ENCODE results near the gene APBB1. TPM values are rescaled to one million over a fixed set of nuclear protein-coding genes. Genes with fewer than 3 reads are reported as not detected.

Gene APBB1
- total RNA-seq, 1 experiment from 2014 or later = 83.8 TPM

DNA sequence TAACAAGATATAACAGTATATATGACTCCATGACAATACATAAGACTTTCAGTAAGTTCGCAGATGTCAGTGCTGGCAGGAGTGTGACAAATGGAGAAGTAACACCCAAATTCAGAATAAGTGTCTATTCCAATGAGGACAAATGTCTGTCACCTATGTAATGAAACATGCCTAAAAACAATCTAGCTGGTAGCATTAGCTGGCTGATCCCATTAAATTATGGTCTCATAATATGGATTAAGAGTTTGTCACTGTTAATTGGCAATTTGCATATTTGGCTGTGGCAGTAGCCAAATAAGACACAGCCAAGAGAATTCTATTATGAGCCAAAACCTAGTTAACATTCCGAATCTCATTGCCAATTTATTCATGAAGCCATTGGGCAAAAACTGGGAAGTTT is 68.4 kb downstream of the APBB1 start:
- no TSS peak for BruUV-seq (replicated peaks)
- POLR2A ChIA-PET (ENCODE audit: low non-redundant PET) = no interaction called here
- CTCF ChIA-PET = no interaction called here
- Histone ChIP-seq H3K27ac (ENCODE audit: low read depth, low read length, poor library complexity, severe bottlenecking) (no peak overlapping the region), H3K9me3 (ENCODE audit: low read depth, low read length, poor library complexity, severe bottlenecking) (no peaks in the 10 kb centered on the region), H3K4me3 (ENCODE audit: low read depth, low read length, poor library complexity, severe bottlenecking) (no peak overlapping the region), H3K4me1 (ENCODE audit: insufficient read depth, low read length, poor library complexity, severe bottlenecking) (no peaks in the 10 kb centered on the region), H3K36me3 (ENCODE audit: insufficient read depth, low read length, poor library complexity, severe bottlenecking) (no peaks in the 10 kb centered on the region), H3K27me3 (replicated peaks; ENCODE audit: insufficient read depth, low read depth, low read length, poor library complexity) (no peaks in the 10 kb centered on the region)
- no peak for DNase-seq (ENCODE audit: low spot score)
- TF ChIP-seq, protein P1, sequence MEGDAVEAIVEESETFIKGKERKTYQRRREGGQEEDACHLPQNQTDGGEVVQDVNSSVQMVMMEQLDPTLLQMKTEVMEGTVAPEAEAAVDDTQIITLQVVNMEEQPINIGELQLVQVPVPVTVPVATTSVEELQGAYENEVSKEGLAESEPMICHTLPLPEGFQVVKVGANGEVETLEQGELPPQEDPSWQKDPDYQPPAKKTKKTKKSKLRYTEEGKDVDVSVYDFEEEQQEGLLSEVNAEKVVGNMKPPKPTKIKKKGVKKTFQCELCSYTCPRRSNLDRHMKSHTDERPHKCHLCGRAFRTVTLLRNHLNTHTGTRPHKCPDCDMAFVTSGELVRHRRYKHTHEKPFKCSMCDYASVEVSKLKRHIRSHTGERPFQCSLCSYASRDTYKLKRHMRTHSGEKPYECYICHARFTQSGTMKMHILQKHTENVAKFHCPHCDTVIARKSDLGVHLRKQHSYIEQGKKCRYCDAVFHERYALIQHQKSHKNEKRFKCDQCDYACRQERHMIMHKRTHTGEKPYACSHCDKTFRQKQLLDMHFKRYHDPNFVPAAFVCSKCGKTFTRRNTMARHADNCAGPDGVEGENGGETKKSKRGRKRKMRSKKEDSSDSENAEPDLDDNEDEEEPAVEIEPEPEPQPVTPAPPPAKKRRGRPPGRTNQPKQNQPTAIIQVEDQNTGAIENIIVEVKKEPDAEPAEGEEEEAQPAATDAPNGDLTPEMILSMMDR (conservative IDR thresholded peaks at IDR 0.05; ENCODE audit: low read depth, low read length) = no peak
- no peak for TF ChIP-seq EZH2 (IDR thresholded peaks at IDR 0.05; ENCODE audit: borderline replicate concordance, low read depth, low read length, poor library complexity, severe bottlenecking)
- intact Hi-C loops (cut with micrococcal nuclease; ENCODE audit: unreplicated experiment) = loop anchor here (5.0 to 10.0 kb wide), 2 partner anchors 98 to 356 kb away; no protein-coding TSS in a partner anchor

GRCh38 chr11:6350043-6350442 is 68.9 kb downstream of the APBB1 start:
- Histone ChIP-seq H3K4me1 (ENCODE audit: insufficient read depth, low read length, poor library complexity, severe bottlenecking) (no peaks in the 10 kb centered on the region), H3K36me3 (ENCODE audit: insufficient read depth, low read length, poor library complexity, severe bottlenecking) (no peaks in the 10 kb centered on the region), H3K4me3 (ENCODE audit: low read depth, low read length, poor library complexity, severe bottlenecking) (no peak overlapping the region), H3K27me3 (replicated peaks; ENCODE audit: insufficient read depth, low read depth, low read length, poor library complexity) (no peaks in the 10 kb centered on the region), H3K27ac (ENCODE audit: low read depth, low read length, poor library complexity, severe bottlenecking) (no peak overlapping the region), H3K9me3 (ENCODE audit: low read depth, low read length, poor library complexity, severe bottlenecking) (no peaks in the 10 kb centered on the region)
- BruUV-seq (replicated peaks) = no TSS peak
- TF ChIP-seq EZH2 (IDR thresholded peaks at IDR 0.05; ENCODE audit: borderline replicate concordance, low read depth, low read length, poor library complexity, severe bottlenecking) = no peak
- TF ChIP-seq, protein P1 (conservative IDR thresholded peaks at IDR 0.05; ENCODE audit: low read depth, low read length) = no peak
- intact Hi-C loops (cut with micrococcal nuclease; ENCODE audit: unreplicated experiment) = loop anchor here (5.0 to 10.0 kb wide), 2 partner anchors 98 to 355 kb away; no protein-coding TSS in a partner anchor
- ChIA-PET CTCF (no interaction called here), POLR2A (ENCODE audit: low non-redundant PET) (no interaction called here)
- no peak for DNase-seq (ENCODE audit: low spot score)

DNA sequence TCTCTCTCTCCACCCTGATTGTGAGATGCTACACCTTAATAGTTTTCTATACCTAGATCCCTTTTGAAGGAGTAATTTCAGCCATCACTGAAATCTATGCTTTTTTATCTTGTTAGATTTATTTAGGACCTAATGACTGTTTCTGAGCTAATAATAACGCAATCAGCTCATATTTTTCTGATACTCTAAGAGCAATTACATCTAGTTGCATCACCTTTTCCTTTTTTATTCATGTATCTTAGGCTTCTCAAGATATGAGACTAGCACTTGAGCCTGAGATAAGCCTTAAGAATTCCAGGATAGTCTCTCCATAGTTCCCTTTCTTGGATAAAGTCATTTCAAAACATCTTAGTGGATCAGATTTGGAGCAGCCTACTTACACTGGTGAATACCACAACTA is 73.5 kb downstream of the APBB1 start:
- no TSS peak for BruUV-seq (replicated peaks)
- H3K27me3 ChIP-seq (replicated peaks; ENCODE audit: insufficient read depth, low read depth, low read length, poor library complexity) = no peaks in the 10 kb centered on the region
- H3K9me3 ChIP-seq (ENCODE audit: low read depth, low read length, poor library complexity, severe bottlenecking) = no peaks in the 10 kb centered on the region
- H3K36me3 ChIP-seq (ENCODE audit: insufficient read depth, low read length, poor library complexity, severe bottlenecking) = no peaks in the 10 kb centered on the region
- POLR2A ChIA-PET (ENCODE audit: low non-redundant PET) = interaction anchor here (0.5 kb wide), 1 partner anchor 272 kb away, joined by 3 read pairs; no protein-coding TSS in a partner anchor
- H3K4me1 ChIP-seq (ENCODE audit: insufficient read depth, low read length, poor library complexity, severe bottlenecking) = no peaks in the 10 kb centered on the region
- no peak for TF ChIP-seq EZH2 (IDR thresholded peaks at IDR 0.05; ENCODE audit: borderline replicate concordance, low read depth, low read length, poor library complexity, severe bottlenecking)
- TF ChIP-seq, protein P1 (conservative IDR thresholded peaks at IDR 0.05; ENCODE audit: low read depth, low read length) = no peak
- no peak for DNase-seq (ENCODE audit: low spot score)
- H3K27ac ChIP-seq (ENCODE audit: low read depth, low read length, poor library complexity, severe bottlenecking) = no peak overlapping the region
- no peak overlapping the region for H3K4me3 ChIP-seq (ENCODE audit: low read depth, low read length, poor library complexity, severe bottlenecking)
- CTCF ChIA-PET = no interaction called here
- intact Hi-C loops (cut with micrococcal nuclease; ENCODE audit: unreplicated experiment) = no loop called here

Other genes with a start within 250 kb of the APBB1 start
- not detected in 2 replicates for gene OR52B2, start 248.8 kb downstream of the APBB1 start, total RNA-seq (2021)
- gene OR52W1, start 219.9 kb downstream of the APBB1 start, total RNA-seq (2021) = not detected in 2 replicates
- gene C11orf42, start 213.5 kb downstream of the APBB1 start, total RNA-seq (2021) = not detected in 2 replicates
- gene FHIP1B, start 184.5 kb downstream of the APBB1 start, total RNA-seq (2021) = 18.6 and 23.3 TPM in 2 replicates
- not detected in 2 replicates for gene CNGA4, start 180.0 kb downstream of the APBB1 start, total RNA-seq (2021)
- not detected in 2 replicates for gene CCKBR, start 159.3 kb downstream of the APBB1 start, total RNA-seq (2021)
- gene CAVIN3, start 98.6 kb downstream of the APBB1 start, total RNA-seq (2021) = 1.3 and 1.4 TPM in 2 replicates
- 126 and 176 TPM in 2 replicates for gene SMPD1, start 28.6 kb downstream of the APBB1 start, total RNA-seq (2021)
- gene HPX, start 21.9 kb upstream of the APBB1 start, total RNA-seq (2021) = 4.4 and 4.5 TPM in 2 replicates
- gene TRIM3, start 54.8 kb upstream of the APBB1 start, total RNA-seq (2021) = 34.2 and 37.1 TPM in 2 replicates
- gene ARFIP2, start 62.2 kb upstream of the APBB1 start, total RNA-seq (2021) = 57.7 and 65.0 TPM in 2 replicates
- gene TIMM10B, start 62.4 kb upstream of the APBB1 start, total RNA-seq (2021) = 30.7 and 40.3 TPM in 2 replicates
- 20.1 and 20.6 TPM in 2 replicates for gene DNHD1, start 78.2 kb upstream of the APBB1 start, total RNA-seq (2021)
- 19.1 and 21.6 TPM in 2 replicates for gene RRP8, start 184.5 kb upstream of the APBB1 start, total RNA-seq (2021)
- 85.2 and 86.5 TPM in 2 replicates for gene ILK, start 184.7 kb upstream of the APBB1 start, total RNA-seq (2021)
- gene TAF10, start 193.1 kb upstream of the APBB1 start, total RNA-seq (2021) = 108 and 112 TPM in 2 replicates
- gene TPP1, start 200.3 kb upstream of the APBB1 start, total RNA-seq (2021) = 42.2 and 53.0 TPM in 2 replicates
- gene DCHS1, start 236.7 kb upstream of the APBB1 start, total RNA-seq (2021) = 17.6 and 20.1 TPM in 2 replicates

Data from A673 (cell line).